ENCODE data around the gene RPS21. TPM values are rescaled to one million over a fixed set of nuclear protein-coding genes. Genes with fewer than 3 reads are reported as not detected.

Gene RPS21
- total RNA-seq, 1 experiment from 2014 or later = 2,488 TPM

DNA sequence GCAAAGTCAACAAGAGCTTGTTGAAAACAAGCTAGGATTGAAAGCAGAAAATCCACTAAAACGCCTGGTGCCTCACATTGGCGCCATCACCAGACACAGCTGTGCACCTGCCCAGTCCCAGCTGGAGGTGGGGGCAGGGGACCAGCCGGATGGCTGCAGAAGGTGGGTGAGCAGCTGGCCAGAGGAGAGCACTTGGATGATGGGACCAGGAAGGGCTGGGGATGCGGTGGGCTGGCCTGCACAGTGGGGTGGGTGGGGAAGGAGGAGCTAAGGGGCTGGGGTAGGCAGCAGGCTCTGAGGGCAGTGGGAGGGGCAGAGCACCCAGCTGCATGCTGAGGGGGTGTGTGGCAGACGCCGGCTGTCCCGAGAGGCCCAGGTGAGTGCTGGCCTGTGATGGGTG is 13.1 kb downstream of the RPS21 start:
- Histone ChIP-seq H3K27me3 (ENCODE audit: insufficient read depth, low read length) (no peaks in the 10 kb centered on the region), H3K79me2 (ENCODE audit: insufficient read depth, low read length) (no peaks in the 10 kb centered on the region; the same call in 1 of the 2 replicates), H4K20me1 (ENCODE audit: insufficient read depth) (no peaks in the 10 kb centered on the region), H3K4me3 (replicated peaks in 1 of 2; ENCODE audit: low read depth in 1 of 2, low read length in 2 of 2) (no peak overlapping the region), H3K9ac (ENCODE audit: low read length) (no peak overlapping the region), H2AFZ (ENCODE audit: low read depth, low read length, poor library complexity, severe bottlenecking) (no peak overlapping the region), H3K4me1 (ENCODE audit: control insufficient read depth in 1 of 2, insufficient read depth in 2 of 2, low read length in 2 of 2) (no peaks in the 10 kb centered on the region), H3K36me3 (ENCODE audit: control insufficient read depth in 1 of 2, insufficient read depth in 2 of 2, low read length in 2 of 2) (no peaks in the 10 kb centered on the region), H3K9me3 (ENCODE audit: control insufficient read depth in 1 of 2, insufficient read depth in 1 of 2, low read depth in 1 of 2, low read length in 2 of 2) (no peaks in the 10 kb centered on the region), H3K4me2 (ENCODE audit: low read length) (no peak overlapping the region), H3K27ac (ENCODE audit: low read depth, low read length) (no peak overlapping the region), H3K9me2 (ENCODE audit: insufficient read depth) (no peaks in the 10 kb centered on the region)
- ChIA-PET CTCF (interaction anchor here (1.0 kb wide), 1 partner anchor 10 kb away, joined by 3 read pairs; no protein-coding TSS in a partner anchor), RAD21 (ENCODE audit: low non-redundant PET in 1 of 2, low total read pairs in 2 of 2, uncharacterized antibody in 2 of 2, unreplicated experiment in 2 of 2) (interaction anchor here in 1 of 2 experiments (0.6 kb wide), 1 partner anchor 48 kb away, joined by 8 read pairs; no protein-coding TSS in a partner anchor), POLR2A (no interaction called here)
- DNase-seq (ENCODE audit: low read depth, low spot score) (no peak), ATAC-seq (no peak)
- TF ChIP-seq ELF1 (IDR thresholded peaks at IDR 0.05; ENCODE audit: borderline replicate concordance, low read depth) (no peak), SRF (IDR thresholded peaks at IDR 0.05; ENCODE audit: low read depth) (no peak), CEBPB (IDR thresholded peaks at IDR 0.05; ENCODE audit: low read depth) (no peak), POLR2A (IDR thresholded peaks at IDR 0.05; ENCODE audit: borderline replicate concordance, extremely low read depth, insufficient read depth, insufficient read length) (no peak), EZH2 (IDR thresholded peaks at IDR 0.05) (no peak), MAX (IDR thresholded peaks at IDR 0.05) (no peak), EZH2phosphoT487 (IDR thresholded peaks at IDR 0.05; ENCODE audit: borderline replicate concordance) (no peak), SIN3A (IDR thresholded peaks at IDR 0.05; ENCODE audit: low read depth) (no peak), ZBTB33 (IDR thresholded peaks at IDR 0.05; ENCODE audit: extremely low read depth, insufficient replicate concordance, low read length) (no peak), EGR1 (IDR thresholded peaks at IDR 0.05; ENCODE audit: low read depth) (no peak)
- TF ChIP-seq, protein P1, sequence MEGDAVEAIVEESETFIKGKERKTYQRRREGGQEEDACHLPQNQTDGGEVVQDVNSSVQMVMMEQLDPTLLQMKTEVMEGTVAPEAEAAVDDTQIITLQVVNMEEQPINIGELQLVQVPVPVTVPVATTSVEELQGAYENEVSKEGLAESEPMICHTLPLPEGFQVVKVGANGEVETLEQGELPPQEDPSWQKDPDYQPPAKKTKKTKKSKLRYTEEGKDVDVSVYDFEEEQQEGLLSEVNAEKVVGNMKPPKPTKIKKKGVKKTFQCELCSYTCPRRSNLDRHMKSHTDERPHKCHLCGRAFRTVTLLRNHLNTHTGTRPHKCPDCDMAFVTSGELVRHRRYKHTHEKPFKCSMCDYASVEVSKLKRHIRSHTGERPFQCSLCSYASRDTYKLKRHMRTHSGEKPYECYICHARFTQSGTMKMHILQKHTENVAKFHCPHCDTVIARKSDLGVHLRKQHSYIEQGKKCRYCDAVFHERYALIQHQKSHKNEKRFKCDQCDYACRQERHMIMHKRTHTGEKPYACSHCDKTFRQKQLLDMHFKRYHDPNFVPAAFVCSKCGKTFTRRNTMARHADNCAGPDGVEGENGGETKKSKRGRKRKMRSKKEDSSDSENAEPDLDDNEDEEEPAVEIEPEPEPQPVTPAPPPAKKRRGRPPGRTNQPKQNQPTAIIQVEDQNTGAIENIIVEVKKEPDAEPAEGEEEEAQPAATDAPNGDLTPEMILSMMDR (IDR thresholded peaks at IDR 0.05 in 2 of 3, conservative IDR thresholded peaks at IDR 0.05 in 1 of 3; ENCODE audit: borderline replicate concordance in 1 of 3, insufficient read depth in 1 of 3, low read depth in 2 of 3, low read length in 2 of 3) = no peak
- intact Hi-C loops (cut with micrococcal nuclease) = no loop called here
- no TSS peak for BruUV-seq (replicated peaks)

All from HCT116 (cell line).